Activated T-helper 2 cell treated with anti-CD3 and anti-CD28 coated beads, Interferon-gamma antibody, Interleukin-2, Interleukin-4, amounts not matched to agents 10 μg/mL and 5 μg/mL and 100 μg/mL, durations not matched to agents 14 hours and 24 hours and 36 hours (primary cell): ENCODE measurements around the gene UTP11. TPM values are rescaled to one million over a fixed set of nuclear protein-coding genes. Genes with fewer than 3 reads are reported as not detected.
"Not testable (repeated sequence)": the region's sequence is repeated elsewhere in the genome, so short reads cannot be mapped to it uniquely, and the experiment has no call there.

ENCODE experiments used
- DNase-seq: peaks from one replicate; pipeline ENCODE4 v3.0.0; 2021; ENCODE audit warnings: low spot score
- H3K27ac Mint-ChIP-seq: one replicate; pipeline ENCODE4 v1.8.0; 2021; ENCODE audit warnings: mixed read lengths
- H3K27me3 Mint-ChIP-seq: one replicate; pipeline ENCODE4 v1.8.0; 2021; ENCODE audit warnings: low read depth, mixed read lengths
- H3K36me3 Mint-ChIP-seq: one replicate; pipeline ENCODE4 v1.8.0; 2021; ENCODE audit warnings: low read depth, mixed read lengths
- H3K4me1 Mint-ChIP-seq: one replicate; pipeline ENCODE4 v1.8.0; 2021; ENCODE audit warnings: low read depth, mixed read lengths
- H3K4me3 Mint-ChIP-seq: one replicate; pipeline ENCODE4 v1.8.0; 2021; ENCODE audit warnings: low read depth, mild to moderate bottlenecking, moderate library complexity, mixed read lengths
- H3K9me3 Mint-ChIP-seq: one replicate; pipeline ENCODE4 v1.8.0; 2021; ENCODE audit warnings: mixed read lengths
- intact Hi-C: fragments of 100-400 bp; cut with micrococcal nuclease; formaldehyde crosslinking; loops from one replicate; pipeline ENCODE4 v1.15.1; 2023
- total RNA-seq: library from RNA; stranded (reverse); gene quantifications from 2 replicates; pipeline ENCODE4 v1.2.3, GENCODE V29; 2022

Gene UTP11
- 78.8 and 79.0 TPM in 2 replicates for total RNA-seq

DNA sequence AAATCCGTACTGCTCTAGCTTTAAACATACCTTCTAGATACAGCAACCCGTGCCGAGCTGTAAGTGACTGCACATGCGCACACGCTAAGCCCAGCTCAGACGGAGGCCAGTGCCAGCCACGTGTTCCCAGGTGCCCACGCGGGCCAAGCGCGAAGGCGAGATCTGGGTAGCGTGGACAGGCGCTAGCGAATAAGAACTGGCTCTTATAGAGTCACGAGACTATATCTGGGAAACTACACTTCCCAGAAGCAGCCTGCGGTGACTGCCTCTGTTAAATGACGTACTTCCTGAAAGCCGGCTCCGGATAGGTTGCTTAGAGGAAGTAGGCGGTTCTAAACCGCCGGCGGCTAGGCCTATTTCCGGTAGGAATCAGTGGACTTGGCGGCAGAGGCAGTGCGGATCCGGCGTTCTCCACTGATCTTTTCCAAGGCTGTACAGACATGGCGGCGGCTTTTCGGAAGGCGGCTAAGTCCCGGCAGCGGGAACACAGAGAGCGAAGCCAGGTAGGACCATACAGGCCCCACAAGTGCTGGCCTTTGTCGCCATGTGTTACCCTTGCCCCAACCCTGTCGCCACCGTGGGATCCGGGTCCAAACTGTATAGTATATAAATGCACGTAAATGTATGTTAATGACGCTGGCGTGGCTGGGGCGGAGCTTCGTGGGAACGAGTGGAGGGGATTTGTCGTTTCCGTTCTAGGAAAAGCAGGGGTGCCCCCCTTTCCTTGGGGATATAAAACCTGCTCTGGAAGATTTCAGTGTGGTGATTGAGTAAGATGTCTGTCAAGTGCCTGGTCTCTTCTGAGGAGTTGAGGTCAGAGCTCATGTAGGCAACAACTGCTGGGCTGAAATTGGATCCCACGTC, at the start of gene UTP11:
UTP11 (plus strand) TSS at position 372 of the 864 bp plus-strand sequence; CDS start at position 441, 69 bp downstream.
- Mint-ChIP-seq H3K4me3 (peak within 1 kb of the TSS; percentile 95), H3K9me3 (no peaks in the 10 kb centered on the region), H3K27me3 (no peaks in the 10 kb centered on the region), H3K27ac (peak within 1 kb of the TSS; percentile 92), H3K4me1 (peaks cover 45% of the 10 kb centered on the region), H3K36me3 (peaks cover 30% of the 10 kb centered on the region)
- DNase-seq: peak; percentile 90
- intact Hi-C loops: loop anchor here (1.0 to 5.0 kb wide), 2 partner anchors 18 to 200 kb away; no protein-coding TSS in a partner anchor

DNA sequence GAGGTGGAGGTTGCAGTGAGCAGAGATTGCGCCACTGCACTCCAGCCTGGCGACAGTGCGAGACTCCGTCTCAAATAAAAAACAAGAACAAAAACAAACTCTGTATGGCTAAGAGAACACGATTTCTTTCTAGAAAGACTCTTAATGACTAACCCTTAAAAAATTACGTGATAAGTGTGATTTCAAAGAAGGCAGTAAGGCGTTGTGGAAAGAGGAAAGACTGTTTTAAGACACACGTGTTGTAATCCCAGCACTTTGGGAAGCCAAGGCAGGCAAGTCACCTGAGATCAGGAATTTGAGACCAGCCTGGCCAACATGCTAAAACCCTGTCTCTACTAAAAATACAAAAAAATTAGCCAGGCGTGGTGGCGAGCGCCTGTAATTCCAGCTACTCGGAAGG, 48.4 kb upstream of the UTP11 start:
- DNase-seq, intact Hi-C loops, H3K4me1 Mint-ChIP-seq, H3K9me3 Mint-ChIP-seq, H3K27ac Mint-ChIP-seq, H3K4me3 Mint-ChIP-seq, H3K27me3 Mint-ChIP-seq: not testable (repeated sequence)
- peaks cover 63% of the 10 kb centered on the region for H3K36me3 Mint-ChIP-seq

DNA sequence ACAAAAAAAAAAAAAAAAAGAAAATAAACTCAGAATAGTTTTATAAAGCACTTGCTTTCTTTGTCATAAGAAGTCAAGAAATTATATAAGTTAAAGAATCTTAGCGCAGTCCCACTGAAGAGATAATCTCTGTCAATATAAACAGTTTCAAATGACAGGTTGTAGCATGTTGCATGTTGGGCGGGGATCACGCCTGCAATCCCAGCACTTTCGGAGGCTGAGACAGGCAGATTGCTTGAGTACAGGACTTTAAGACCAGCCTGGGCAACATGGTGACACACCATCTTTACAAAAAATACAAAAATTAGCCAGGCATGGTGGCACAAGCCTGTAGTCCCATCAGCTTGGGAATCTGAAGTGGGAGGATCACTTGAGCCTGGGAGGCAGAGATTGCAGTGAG, 47.2 kb upstream of the UTP11 start:
- H3K4me1 Mint-ChIP-seq: no peaks in the 10 kb centered on the region
- no peaks in the 10 kb centered on the region for H3K9me3 Mint-ChIP-seq
- DNase-seq: no peak
- peaks cover 65% of the 10 kb centered on the region for H3K36me3 Mint-ChIP-seq
- no peak overlapping the region for H3K4me3 Mint-ChIP-seq
- intact Hi-C loops: no loop called here
- no peaks in the 10 kb centered on the region for H3K27me3 Mint-ChIP-seq
- no peak overlapping the region for H3K27ac Mint-ChIP-seq

- intact Hi-C loops, H3K4me3 Mint-ChIP-seq, H3K4me1 Mint-ChIP-seq, DNase-seq, H3K27ac Mint-ChIP-seq, H3K27me3 Mint-ChIP-seq, H3K9me3 Mint-ChIP-seq: not testable (repeated sequence)
- H3K36me3 Mint-ChIP-seq: peaks cover 95% of the 10 kb centered on the region
Observed at GRCh38 chr1:37973684-37974083, 38.9 kb upstream of the UTP11 start.

GRCh38 chr1:37974567-37974966, 38.0 kb upstream of the UTP11 start:
- H3K4me1 Mint-ChIP-seq: peaks cover 10% of the 10 kb centered on the region

GRCh38 chr1:37975083-37975482, 37.5 kb upstream of the UTP11 start:
- H3K27ac Mint-ChIP-seq, H3K9me3 Mint-ChIP-seq, H3K4me3 Mint-ChIP-seq, H3K4me1 Mint-ChIP-seq, intact Hi-C loops, DNase-seq, H3K27me3 Mint-ChIP-seq: not testable (repeated sequence)
- H3K36me3 Mint-ChIP-seq: peaks cover 95% of the 10 kb centered on the region

More at GRCh38 chr1:37974567-37974966, 38.0 kb upstream of the UTP11 start:
- Mint-ChIP-seq H3K27me3 (no peaks in the 10 kb centered on the region), H3K9me3 (peaks cover 9% of the 10 kb centered on the region), H3K27ac (no peak overlapping the region), H3K4me3 (no peak overlapping the region), H3K36me3 (peaks cover 95% of the 10 kb centered on the region)
- intact Hi-C loops: no loop called here
- no peak for DNase-seq

GRCh38 chr1:37978541-37978940, 34.0 kb upstream of the UTP11 start:
- Mint-ChIP-seq H3K27me3 (no peaks in the 10 kb centered on the region), H3K9me3 (peaks cover 9% of the 10 kb centered on the region)

GRCh38 chr1:37983546-37983945, 29.0 kb upstream of the UTP11 start:
- Mint-ChIP-seq H3K36me3 (peaks cover 81% of the 10 kb centered on the region), H3K4me1 (peaks cover 9% of the 10 kb centered on the region), H3K27me3 (no peaks in the 10 kb centered on the region), H3K27ac (no peak overlapping the region), H3K4me3 (no peak overlapping the region), H3K9me3 (no peaks in the 10 kb centered on the region)
- DNase-seq: no peak
- intact Hi-C loops: no loop called here

More at GRCh38 chr1:37978541-37978940, 34.0 kb upstream of the UTP11 start:
- peaks cover 87% of the 10 kb centered on the region for H3K36me3 Mint-ChIP-seq
- no peak overlapping the region for H3K4me3 Mint-ChIP-seq
- no peak overlapping the region for H3K27ac Mint-ChIP-seq
- H3K4me1 Mint-ChIP-seq: no peaks in the 10 kb centered on the region
- no peak for DNase-seq
- intact Hi-C loops: no loop called here

- intact Hi-C loops: no loop called here
- peaks cover 14% of the 10 kb centered on the region for H3K4me1 Mint-ChIP-seq
- peaks cover 57% of the 10 kb centered on the region for H3K36me3 Mint-ChIP-seq
Observed at GRCh38 chr1:37987679-37988078, 24.9 kb upstream of the UTP11 start.

GRCh38 chr1:37989361-37989930, 23.1 kb upstream of the UTP11 start:
- H3K36me3 Mint-ChIP-seq: peaks cover 49% of the 10 kb centered on the region
- no peaks in the 10 kb centered on the region for H3K9me3 Mint-ChIP-seq
- DNase-seq: peak; percentile 48
- peak overlapping the region; percentile 99 for H3K4me3 Mint-ChIP-seq
- H3K4me1 Mint-ChIP-seq: peaks cover 16% of the 10 kb centered on the region
- no peaks in the 10 kb centered on the region for H3K27me3 Mint-ChIP-seq
- H3K27ac Mint-ChIP-seq: peak overlapping the region; percentile 95
- intact Hi-C loops: no loop called here

More at GRCh38 chr1:37987679-37988078, 24.9 kb upstream of the UTP11 start:
- Mint-ChIP-seq H3K9me3 (no peaks in the 10 kb centered on the region), H3K27ac (no peak overlapping the region), H3K27me3 (no peaks in the 10 kb centered on the region), H3K4me3 (peak overlapping the region; percentile 99)
- no peak for DNase-seq

DNA sequence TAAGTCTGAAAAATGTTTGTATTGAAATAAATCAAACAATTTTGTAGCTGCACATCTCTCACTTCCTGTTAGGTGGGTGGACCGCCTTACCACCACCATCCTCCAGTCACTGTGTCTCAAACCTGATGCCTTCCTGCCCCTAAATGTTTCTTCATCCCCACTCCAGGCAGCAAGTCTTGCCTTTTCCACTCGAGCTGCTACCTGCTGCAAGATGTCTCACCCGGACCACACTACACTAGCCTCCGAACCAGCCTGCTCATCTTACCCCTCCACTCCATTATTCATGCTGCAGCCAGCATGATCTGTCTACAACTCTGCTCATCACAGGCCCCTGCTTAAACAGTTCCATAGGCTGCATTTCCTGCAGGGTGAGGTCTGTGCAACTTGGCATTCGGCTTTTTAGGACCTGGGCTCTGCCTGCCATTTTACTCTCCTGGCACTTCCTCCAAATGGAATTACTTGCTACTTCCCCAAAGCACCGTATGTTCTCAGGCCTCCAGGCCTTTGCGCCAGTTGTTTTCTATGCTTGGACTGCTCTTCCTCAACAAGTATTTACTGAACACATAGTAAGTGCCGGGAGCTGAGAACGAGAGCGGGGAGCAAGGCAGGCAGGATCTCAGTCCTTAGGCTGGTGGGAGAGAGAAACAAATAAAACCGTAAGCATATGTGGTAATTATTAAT, 17.5 kb upstream of the UTP11 start:
- Mint-ChIP-seq H3K36me3 (peaks cover 41% of the 10 kb centered on the region), H3K27me3 (no peaks in the 10 kb centered on the region), H3K27ac (peak overlapping the region; percentile 88), H3K4me3 (peak overlapping the region; percentile 78), H3K9me3 (no peaks in the 10 kb centered on the region), H3K4me1 (peaks cover 40% of the 10 kb centered on the region)
- no peak for DNase-seq
- intact Hi-C loops: loop anchor here (5.0 to 10.0 kb wide), 2 partner anchors 303 to 520 kb away; partner anchors contain the start of genes CDCA8 and ZC3H12A

DNA sequence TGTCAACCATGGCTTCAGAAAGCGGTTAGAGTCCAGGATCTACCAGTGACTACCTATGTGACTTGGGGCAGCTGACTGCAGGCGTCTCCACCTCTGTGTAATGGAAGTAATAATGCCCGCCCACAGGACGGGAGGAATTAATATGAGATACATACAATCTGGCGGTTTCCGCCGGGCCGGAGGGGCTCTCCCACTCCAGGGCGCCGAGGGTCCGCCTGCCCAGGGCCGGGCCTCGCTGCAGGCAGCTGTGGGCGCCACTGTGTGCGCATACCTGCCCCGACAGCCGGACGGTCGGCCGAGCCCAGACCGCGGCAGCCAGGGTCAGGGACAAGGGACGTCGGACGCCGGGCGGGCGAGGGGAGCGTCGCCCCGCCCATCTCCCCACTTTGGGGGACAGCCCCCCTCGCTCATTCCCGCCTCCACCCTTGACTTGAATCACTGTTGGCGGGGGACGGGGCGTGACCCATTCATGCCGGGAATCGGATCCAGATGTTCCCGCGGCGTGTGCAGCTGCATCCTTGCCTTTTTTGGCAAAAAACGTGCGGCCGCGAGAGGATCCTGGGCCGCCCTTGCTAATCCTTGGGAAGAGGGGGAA, 16.7 kb upstream of the UTP11 start:
- no peaks in the 10 kb centered on the region for H3K9me3 Mint-ChIP-seq
- H3K27me3 Mint-ChIP-seq: no peaks in the 10 kb centered on the region
- peaks cover 44% of the 10 kb centered on the region for H3K36me3 Mint-ChIP-seq
- peak overlapping the region; percentile 75 for H3K27ac Mint-ChIP-seq
- DNase-seq: no peak
- peak overlapping the region; percentile 54 for H3K4me3 Mint-ChIP-seq
- intact Hi-C loops: loop anchor here (10.0 kb wide), 1 partner anchor 521 kb away; the partner anchor contains the start of gene ZC3H12A
- H3K4me1 Mint-ChIP-seq: peaks cover 45% of the 10 kb centered on the region
